WERI-Rb-1 (cell line): Measurements from ENCODE around the gene CUL3.
"Not testable (repeated sequence)": the region's sequence is repeated elsewhere in the genome, so short reads cannot be mapped to it uniquely, and the experiment has no call there.

ENCODE experiments used
- DNase-seq: peaks from one replicate; pipeline ENCODE4 v3.0.0-alpha.2; 2020
- H3K27ac ChIP-seq: fragments of 250-450 bp; sonication (Bioruptor Pico); 2 replicates; pipeline ENCODE4 v1.5.1; 2020; ENCODE audit warnings: mild to moderate bottlenecking, moderate library complexity
- H3K27me3 ChIP-seq: fragments of 250-450 bp; sonication (Bioruptor Pico); 2 replicates; pipeline ENCODE4 v1.5.1; 2021; ENCODE audit warnings: mild to moderate bottlenecking, low read depth, moderate library complexity; ENCODE audit not compliant: insufficient read depth, severe bottlenecking
- H3K36me3 ChIP-seq: fragments of 250-450 bp; sonication (Bioruptor Pico); 2 replicates; pipeline ENCODE4 v1.5.1; 2020; ENCODE audit warnings: mild to moderate bottlenecking, moderate library complexity
- H3K4me3 ChIP-seq: 2 replicates; pipeline ENCODE4 v1.5.1; 2011; ENCODE audit warnings: low read depth, mild to moderate bottlenecking, control low read depth, low read length
- H3K9me3 ChIP-seq: fragments of 250-450 bp; sonication (Bioruptor Pico); 2 replicates; pipeline ENCODE4 v1.5.1; 2021; ENCODE audit warnings: mild to moderate bottlenecking, moderate library complexity; ENCODE audit not compliant: severe bottlenecking
- CTCF ChIP-seq: IDR thresholded peaks from 2 replicates; pipeline ENCODE4 v1.5.1; 2011; ENCODE audit warnings: low read depth, mild to moderate bottlenecking, control low read depth, inconsistent platforms, low read length

The CUL3 gene

GRCh38 chr2:224506494-224506893 lies 78.7 kb downstream of the CUL3 start:
- TF ChIP-seq CTCF: no peak
- no peak for DNase-seq
- Histone ChIP-seq H3K27ac (no peak overlapping the region), H3K9me3 (no peaks in the 10 kb centered on the region), H3K27me3 (no peaks in the 10 kb centered on the region), H3K36me3 (peaks cover 46% of the 10 kb centered on the region), H3K4me3 (no peak overlapping the region)

GRCh38 chr2:224498991-224499390 lies 86.2 kb downstream of the CUL3 start:
- H3K36me3 ChIP-seq: peaks cover 56% of the 10 kb centered on the region
- H3K27ac ChIP-seq: no peak overlapping the region
- no peaks in the 10 kb centered on the region for H3K9me3 ChIP-seq
- no peak for TF ChIP-seq CTCF
- DNase-seq: no peak
- no peak overlapping the region for H3K4me3 ChIP-seq
- H3K27me3 ChIP-seq: no peaks in the 10 kb centered on the region

GRCh38 chr2:224492531-224492930 lies 92.6 kb downstream of the CUL3 start:
- H3K27ac ChIP-seq: no peak overlapping the region
- DNase-seq: no peak
- no peak for TF ChIP-seq CTCF

GRCh38 chr2:224487940-224488339 lies 97.2 kb downstream of the CUL3 start:
- not testable (repeated sequence) for H3K4me3 ChIP-seq, DNase-seq, H3K9me3 ChIP-seq, H3K36me3 ChIP-seq, H3K27me3 ChIP-seq, H3K27ac ChIP-seq

More at GRCh38 chr2:224492531-224492930, 92.6 kb downstream of the CUL3 start:
- Histone ChIP-seq H3K36me3 (peaks cover 26% of the 10 kb centered on the region), H3K4me3 (no peak overlapping the region), H3K27me3 (no peaks in the 10 kb centered on the region), H3K9me3 (no peaks in the 10 kb centered on the region)

- H3K9me3 ChIP-seq, H3K27me3 ChIP-seq, H3K27ac ChIP-seq, H3K4me3 ChIP-seq, H3K36me3 ChIP-seq: not testable (repeated sequence)
- DNase-seq: peak; percentile 14
Measured at GRCh38 chr2:224485081-224486014, 99.8 kb downstream of the CUL3 start.

GRCh38 chr2:224479826-224480225 lies 105.3 kb downstream of the CUL3 start:
- DNase-seq: no peak
- Histone ChIP-seq H3K27ac (no peak overlapping the region), H3K36me3 (peaks cover 50% of the 10 kb centered on the region), H3K9me3 (no peaks in the 10 kb centered on the region), H3K27me3 (no peaks in the 10 kb centered on the region), H3K4me3 (no peak overlapping the region)
- TF ChIP-seq CTCF: no peak

- Histone ChIP-seq H3K36me3 (peaks cover 38% of the 10 kb centered on the region), H3K27me3 (no peaks in the 10 kb centered on the region), H3K27ac (no peak overlapping the region), H3K9me3 (no peaks in the 10 kb centered on the region), H3K4me3 (no peak overlapping the region)
- no peak for TF ChIP-seq CTCF
- DNase-seq: no peak
Measured at GRCh38 chr2:224472827-224473226, 112.3 kb downstream of the CUL3 start.
